Lower leg skin (tissue), 3 donors: ENCODE measurements around the gene SPCS3.
"Not testable (repeated sequence)": the region's sequence is repeated elsewhere in the genome, so short reads cannot be mapped to it uniquely, and the experiment has no call there.

Experiments
- CTCF ChIP-seq, 3 donors: fragments of 450-650 bp; IDR thresholded peaks; one replicate each; pipeline ENCODE4 v1.5.1; 2016; ENCODE audit warnings: antibody characterized with exemption in 3 of 3, mild to moderate bottlenecking in 3 of 3, moderate library complexity in 2 of 3
- POLR2A ChIP-seq, 2 donors: fragments of 450-650 bp; IDR thresholded peaks; one replicate each; pipeline ENCODE4 v1.6.1; 2016 to 2017; ENCODE audit warnings: antibody characterized with exemption in 2 of 2, mild to moderate bottlenecking in 1 of 2, moderate library complexity in 1 of 2

- not testable (repeated sequence) for TF ChIP-seq CTCF, POLR2A (IDR thresholded peaks at IDR 0.05)
Measured at GRCh38 chr4:176324876-176325275, 5.1 kb downstream of the SPCS3 start.
